K562 (cell line): ENCODE results near the gene RBM46. TPM values are rescaled to one million over a fixed set of nuclear protein-coding genes. Genes with fewer than 3 reads are reported as not detected.

ENCODE experiments used
- ATAC-seq: fragments of 200-7000 bp; cut with Tn5 transposase; 3 replicates; pipeline ENCODE4 v1.9.1; 2020; ENCODE audit warnings: moderate library complexity
- BruUV-seq: library from RNA; stranded (reverse); fragments of 400-500 nt; replicated peaks from 2 replicates; lab custom pipeline; 2021; lab: Mats Ljungman, UMichigan
- CTCF ChIA-PET: fragments of 300-600 bp; formaldehyde crosslinking; extraction: SDS; loops from one replicate; lab custom pipeline; 2021; ENCODE audit warnings: low intra/inter-chr PET ratio; lab: Yijun Ruan, JAX
- POLR2A ChIA-PET: fragments of 300-600, 350-650 bp; sonication (Branson Sonifier 250); formaldehyde crosslinking; extraction: SDS; loops from one replicate; lab custom pipeline; 2021; ENCODE audit warnings: antibody characterized with exemption, inconsistent platforms; lab: Yijun Ruan, JAX
- DNase-seq, 4 experiments: peaks; one replicate each; pipeline versions ENCODE4 v3.0.0 to v3.0.0-alpha.2; 2011 to 2018; ENCODE audit warnings: low spot score in 3 of 4, mixed read lengths in 3 of 4; ENCODE audit errors: extremely low read depth in 1 of 4
- FAIRE-seq: peaks from 2 replicates; lab custom pipeline; 2011; peaks lifted over from hg19 to GRCh38; lab: Jason Lieb, UNC
- H2AFZ ChIP-seq: 2 replicates; pipeline ENCODE4 v1.6.0; 2011; ENCODE audit warnings: low read depth, low read length, control low read depth, inconsistent platforms
- H3K27ac ChIP-seq: fragments of 200-600 bp; 3 replicates; pipeline ENCODE4 v1.8.0; 2011; ENCODE audit warnings: low read depth, mild to moderate bottlenecking, control low read depth, inconsistent platforms, low read length, moderate library complexity, mixed read lengths; ENCODE audit errors: extremely low read depth
- H3K27me3 ChIP-seq, 2 experiments: fragments of 300-600 bp in 1 of 2; 2 replicates in 1 of 2; 3 replicates in 1 of 2; pipeline versions ENCODE4 v1.6.0 to v1.8.0; 2011; ENCODE audit warnings: inconsistent platforms in 2 of 2, low read length in 2 of 2, mild to moderate bottlenecking in 1 of 2, mixed read lengths in 1 of 2, moderate library complexity in 1 of 2; ENCODE audit not compliant: control insufficient read depth in 2 of 2, insufficient read depth in 2 of 2
- H3K36me3 ChIP-seq: fragments of 300-600 bp; 3 replicates; pipeline ENCODE4 v1.8.0; 2011; ENCODE audit warnings: mild to moderate bottlenecking, low read length, inconsistent platforms; ENCODE audit not compliant: control insufficient read depth, insufficient read depth
- H3K4me1 ChIP-seq, 2 experiments: fragments of 200-600 bp in 1 of 2; replicated peaks in 1 of 2; 2 replicates in 1 of 2; 3 replicates in 1 of 2; pipeline versions ENCODE4 v1.5.1 to v1.8.0; 2011; ENCODE audit warnings: inconsistent platforms in 2 of 2, low read length in 2 of 2, mild to moderate bottlenecking in 1 of 2, mixed read lengths in 1 of 2, moderate library complexity in 1 of 2; ENCODE audit not compliant: control insufficient read depth in 2 of 2, insufficient read depth in 2 of 2
- H3K4me2 ChIP-seq: 2 replicates; pipeline ENCODE4 v1.6.1; 2011; ENCODE audit warnings: low read length, control low read depth, inconsistent platforms, mixed read lengths; ENCODE audit not compliant: insufficient read depth
- H3K4me3 ChIP-seq: fragments of 200-600 bp; sonication (generic), shearing (Covaris generic); 2 replicates; pipeline ENCODE4 v1.5.1; 2016; ENCODE audit warnings: control low read depth, inconsistent platforms
- H3K79me2 ChIP-seq: fragments of 200-600 bp; 3 replicates; pipeline ENCODE4 v1.8.0; 2011; ENCODE audit warnings: low read length, inconsistent platforms; ENCODE audit not compliant: control insufficient read depth, insufficient read depth
- H3K9ac ChIP-seq, 2 experiments: 2 replicates each; pipeline versions ENCODE4 v1.6.0 to v1.6.1; 2011; ENCODE audit warnings: low read depth in 2 of 2, low read length in 2 of 2, control low read depth in 1 of 2, inconsistent platforms in 1 of 2, mild to moderate bottlenecking in 1 of 2, mixed read lengths in 1 of 2; ENCODE audit not compliant: insufficient read depth in 1 of 2
- H3K9me1 ChIP-seq: one replicate; pipeline ENCODE4 v1.6.0; 2011; ENCODE audit warnings: inconsistent platforms, mild to moderate bottlenecking, low read length, moderate library complexity; ENCODE audit not compliant: control insufficient read depth, insufficient read depth
- H3K9me3 ChIP-seq: replicated peaks from 2 replicates; pipeline ENCODE4 v1.5.1; 2011; ENCODE audit warnings: low read depth, low read length, inconsistent platforms; ENCODE audit not compliant: control insufficient read depth, insufficient read depth
- H4K20me1 ChIP-seq: replicated peaks from 2 replicates; pipeline ENCODE4 v1.6.1; 2011; ENCODE audit warnings: low read length, inconsistent platforms, mixed read lengths; ENCODE audit not compliant: control insufficient read depth, insufficient read depth
- NCOA1 ChIP-seq: fragments of 450-650 bp; IDR thresholded peaks from 2 replicates; pipeline ENCODE4 v1.6.1; 2016; ENCODE audit warnings: low read depth
- NFYB ChIP-seq: IDR thresholded peaks from 2 replicates; pipeline ENCODE4 v1.6.1; 2011; ENCODE audit warnings: mild to moderate bottlenecking, moderate library complexity; ENCODE audit not compliant: insufficient read length; ENCODE audit errors: extremely low read depth
- RBM39 ChIP-seq: fragments of 200-400 bp; formaldehyde crosslinking; optimal IDR thresholded peaks from 2 replicates; pipeline ENCODE3; 2018; ENCODE audit warnings: low read depth, low read length
- ZFP30 ChIP-seq: fragments of 250-450 bp; sonication (Bioruptor Pico); IDR thresholded peaks from 2 replicates; pipeline ENCODE4 v1.8.0; 2022; ENCODE audit warnings: moderate library complexity, mild to moderate bottlenecking, inconsistent platforms, borderline replicate concordance
- ZNF197 ChIP-seq: fragments of 200-800 bp; sonication (Bioruptor generic); IDR thresholded peaks from 2 replicates; pipeline ENCODE4 v1.6.1; 2016; ENCODE audit warnings: low read depth, missing genetic modification characterization, missing compliant biosample characterization
- WGBS: fragments of 100-300 bp; shearing (Covaris generic); methylation state at CpG from one replicate; pipeline ENCODE4 v1.1.6; 2016; ENCODE audit warnings: low coverage, mixed read lengths; ENCODE audit not compliant: insufficient coverage; ENCODE audit errors: missing lambda C conversion rate; 5-methylcytosine and 5-hydroxymethylcytosine counted together
- in situ Hi-C: fragments of 300-500 bp; cut with MboI; formaldehyde crosslinking; loops from 4 replicates; pipeline ENCODE4 v1.15.0; 2018; ENCODE audit warnings: inconsistent platforms, mixed read lengths
- intact Hi-C: fragments of 100-400 bp; cut with micrococcal nuclease; formaldehyde crosslinking; loops from 2 replicates; pipeline ENCODE4 v1.14.2; 2022
- polyA plus RNA-seq, 8 experiments: library from polyadenylated mRNA; depleted of rRNA in 4 of 8; stranded (reverse) in 5 of 8; unstranded in 3 of 8; fragments of >200 nt; fragmentation: Nextera tagmentation in 2 of 8; fragmentation: Illumina TruSeq in 1 of 8; extraction: Ambion mirVana in 2 of 8; extraction: Trizol in 1 of 8; gene quantifications; 2 replicates each; pipeline versions ENCODE4 v1.2.1 to v1.2.3, GENCODE V29; 2011 to 2014; ENCODE audit warnings: inconsistent platforms in 1 of 8, missing spikeins in 1 of 8
- total RNA-seq, 7 experiments: library from RNA; depleted of rRNA in 6 of 7; stranded (reverse); fragments of >200 nt in 6 of 7; fragmentation: Illumina TruSeq in 2 of 7; extraction: Trizol in 2 of 7; gene quantifications; 2 replicates each; pipeline versions ENCODE4 v1.2.1 to v1.2.3, GENCODE V29; 2011 to 2021; ENCODE audit warnings: low replicate concordance in 1 of 7
- TF ChIP-seq, protein P1 (sequence below), 3 experiments: IDR thresholded peaks in 2 of 3; conservative IDR thresholded peaks in 1 of 3; 2 replicates each; pipeline ENCODE4 v1.5.1; 2011 to 2012; ENCODE audit warnings: low read length in 3 of 3, mild to moderate bottlenecking in 3 of 3, control low read depth in 2 of 3, improper control_type of control experiment in 1 of 3, inconsistent platforms in 1 of 3, low read depth in 1 of 3, mixed read lengths in 1 of 3, moderate library complexity in 1 of 3; ENCODE audit not compliant: insufficient read depth in 2 of 3
- TF ChIP-seq, protein P2 (sequence below), 2 experiments: fragments of 450-650 bp; formaldehyde crosslinking in 1 of 2; IDR thresholded peaks; 2 replicates each; pipeline versions ENCODE4 v1.4.0 to v1.6.1; 2014 to 2020; ENCODE audit warnings: mild to moderate bottlenecking in 2 of 2, borderline replicate concordance in 1 of 2, low read depth in 1 of 2
- TF ChIP-seq, protein P3 (sequence below): fragments of 450-650 bp; formaldehyde crosslinking; IDR thresholded peaks from 2 replicates; pipeline ENCODE4 v1.4.0; 2020; ENCODE audit warnings: mild to moderate bottlenecking, mixed read lengths

Gene RBM46
- total and polyA plus RNA-seq, 9 of the 15 experiments (the other 6 are each of a cell fraction or from before 2014, with no cell fraction given) = 0.04 TPM; not detected in 8

DNA sequence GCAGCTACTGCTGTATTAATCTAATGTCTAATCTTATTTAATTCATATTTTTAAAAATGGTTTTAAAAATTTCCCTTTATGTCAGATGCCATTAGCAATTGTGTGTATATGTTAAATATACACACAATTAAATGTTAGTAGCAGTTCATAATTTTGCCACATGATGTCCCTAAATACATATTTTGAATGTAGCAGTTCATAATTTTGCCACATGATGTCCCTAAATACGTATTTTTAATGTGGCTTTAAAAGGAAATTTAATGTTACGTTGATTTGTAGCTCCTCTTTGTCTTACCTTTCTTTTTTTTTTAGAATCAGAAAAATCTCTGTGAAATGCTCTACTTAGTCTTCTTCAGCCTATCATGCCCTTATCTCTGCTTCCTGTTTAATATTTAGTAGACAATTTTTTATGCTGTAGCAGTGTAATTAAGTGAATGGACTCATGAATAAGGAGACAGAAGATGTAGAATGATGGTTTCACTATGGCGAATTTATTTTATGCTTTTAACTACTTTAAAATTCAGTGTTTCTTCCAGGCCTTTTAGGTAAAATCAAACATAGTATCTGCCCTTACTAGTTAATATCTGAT, 26.1 kb downstream of the RBM46 start:
- Histone ChIP-seq H3K4me1 (no peaks in the 10 kb centered on the region), H3K9ac (no peak overlapping the region), H4K20me1 (no peaks in the 10 kb centered on the region), H3K27me3 (no peaks in the 10 kb centered on the region), H3K9me3 (no peaks in the 10 kb centered on the region), H3K27ac (no peak overlapping the region), H3K9me1 (no peaks in the 10 kb centered on the region), H3K79me2 (no peaks in the 10 kb centered on the region), H3K36me3 (no peaks in the 10 kb centered on the region), H2AFZ (no peak overlapping the region), H3K4me2 (no peak overlapping the region), H3K4me3 (no peak overlapping the region)
- peak; percentile 8 to 20 (median 16) for DNase-seq
- intact Hi-C loops (loop anchor here (1.0 to 5.0 kb wide), 5 partner anchors 121 to 1145 kb away; partner anchors contain the start of gene CTSO), in situ Hi-C loops (loop anchor here (25.0 kb wide), 1 partner anchor 555 kb away; no protein-coding TSS in a partner anchor)
- CTCF ChIA-PET = interaction anchor here (0.6 to 2.2 kb wide), 6 partner anchors 90 to 564 kb away, joined by 3 to 24 read pairs (median 4); no protein-coding TSS in a partner anchor
- FAIRE-seq = peak; percentile 82
- no TSS peak for BruUV-seq
- ATAC-seq = peak; percentile 70; the same call in 2 of the 3 replicates
- POLR2A ChIA-PET = no interaction called here
- 1% methylated on average over 3 of the region's 3 CpGs for WGBS
- TF ChIP-seq NCOA1 = no peak
- no peak for TF ChIP-seq NFYB
- TF ChIP-seq, protein P1, sequence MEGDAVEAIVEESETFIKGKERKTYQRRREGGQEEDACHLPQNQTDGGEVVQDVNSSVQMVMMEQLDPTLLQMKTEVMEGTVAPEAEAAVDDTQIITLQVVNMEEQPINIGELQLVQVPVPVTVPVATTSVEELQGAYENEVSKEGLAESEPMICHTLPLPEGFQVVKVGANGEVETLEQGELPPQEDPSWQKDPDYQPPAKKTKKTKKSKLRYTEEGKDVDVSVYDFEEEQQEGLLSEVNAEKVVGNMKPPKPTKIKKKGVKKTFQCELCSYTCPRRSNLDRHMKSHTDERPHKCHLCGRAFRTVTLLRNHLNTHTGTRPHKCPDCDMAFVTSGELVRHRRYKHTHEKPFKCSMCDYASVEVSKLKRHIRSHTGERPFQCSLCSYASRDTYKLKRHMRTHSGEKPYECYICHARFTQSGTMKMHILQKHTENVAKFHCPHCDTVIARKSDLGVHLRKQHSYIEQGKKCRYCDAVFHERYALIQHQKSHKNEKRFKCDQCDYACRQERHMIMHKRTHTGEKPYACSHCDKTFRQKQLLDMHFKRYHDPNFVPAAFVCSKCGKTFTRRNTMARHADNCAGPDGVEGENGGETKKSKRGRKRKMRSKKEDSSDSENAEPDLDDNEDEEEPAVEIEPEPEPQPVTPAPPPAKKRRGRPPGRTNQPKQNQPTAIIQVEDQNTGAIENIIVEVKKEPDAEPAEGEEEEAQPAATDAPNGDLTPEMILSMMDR (IDR thresholded peaks at IDR 0.05 in 2 of 3, conservative IDR thresholded peaks at IDR 0.05 in 1 of 3; ENCODE audit: insufficient read depth in 2 of 3, low read depth in 1 of 3, low read length in 3 of 3) = peak; percentile 50 to 99 (median 98); a peak in 5 of 6 replicates
- no peak for TF ChIP-seq ZNF197 (CRISPR knock-in tag)
- no peak for TF ChIP-seq ZFP30 (CRISPR knock-in tag)
- TF ChIP-seq, protein P2, sequence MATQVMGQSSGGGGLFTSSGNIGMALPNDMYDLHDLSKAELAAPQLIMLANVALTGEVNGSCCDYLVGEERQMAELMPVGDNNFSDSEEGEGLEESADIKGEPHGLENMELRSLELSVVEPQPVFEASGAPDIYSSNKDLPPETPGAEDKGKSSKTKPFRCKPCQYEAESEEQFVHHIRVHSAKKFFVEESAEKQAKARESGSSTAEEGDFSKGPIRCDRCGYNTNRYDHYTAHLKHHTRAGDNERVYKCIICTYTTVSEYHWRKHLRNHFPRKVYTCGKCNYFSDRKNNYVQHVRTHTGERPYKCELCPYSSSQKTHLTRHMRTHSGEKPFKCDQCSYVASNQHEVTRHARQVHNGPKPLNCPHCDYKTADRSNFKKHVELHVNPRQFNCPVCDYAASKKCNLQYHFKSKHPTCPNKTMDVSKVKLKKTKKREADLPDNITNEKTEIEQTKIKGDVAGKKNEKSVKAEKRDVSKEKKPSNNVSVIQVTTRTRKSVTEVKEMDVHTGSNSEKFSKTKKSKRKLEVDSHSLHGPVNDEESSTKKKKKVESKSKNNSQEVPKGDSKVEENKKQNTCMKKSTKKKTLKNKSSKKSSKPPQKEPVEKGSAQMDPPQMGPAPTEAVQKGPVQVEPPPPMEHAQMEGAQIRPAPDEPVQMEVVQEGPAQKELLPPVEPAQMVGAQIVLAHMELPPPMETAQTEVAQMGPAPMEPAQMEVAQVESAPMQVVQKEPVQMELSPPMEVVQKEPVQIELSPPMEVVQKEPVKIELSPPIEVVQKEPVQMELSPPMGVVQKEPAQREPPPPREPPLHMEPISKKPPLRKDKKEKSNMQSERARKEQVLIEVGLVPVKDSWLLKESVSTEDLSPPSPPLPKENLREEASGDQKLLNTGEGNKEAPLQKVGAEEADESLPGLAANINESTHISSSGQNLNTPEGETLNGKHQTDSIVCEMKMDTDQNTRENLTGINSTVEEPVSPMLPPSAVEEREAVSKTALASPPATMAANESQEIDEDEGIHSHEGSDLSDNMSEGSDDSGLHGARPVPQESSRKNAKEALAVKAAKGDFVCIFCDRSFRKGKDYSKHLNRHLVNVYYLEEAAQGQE (IDR thresholded peaks at IDR 0.05; ENCODE audit: borderline replicate concordance) = peak; percentile 71; the same call in 1 of the 2 replicates
- TF ChIP-seq, protein P2 (CRISPR knock-in tag; IDR thresholded peaks at IDR 0.05; ENCODE audit: low read depth) = no peak
- TF ChIP-seq RBM39 = no peak
- TF ChIP-seq, protein P3, sequence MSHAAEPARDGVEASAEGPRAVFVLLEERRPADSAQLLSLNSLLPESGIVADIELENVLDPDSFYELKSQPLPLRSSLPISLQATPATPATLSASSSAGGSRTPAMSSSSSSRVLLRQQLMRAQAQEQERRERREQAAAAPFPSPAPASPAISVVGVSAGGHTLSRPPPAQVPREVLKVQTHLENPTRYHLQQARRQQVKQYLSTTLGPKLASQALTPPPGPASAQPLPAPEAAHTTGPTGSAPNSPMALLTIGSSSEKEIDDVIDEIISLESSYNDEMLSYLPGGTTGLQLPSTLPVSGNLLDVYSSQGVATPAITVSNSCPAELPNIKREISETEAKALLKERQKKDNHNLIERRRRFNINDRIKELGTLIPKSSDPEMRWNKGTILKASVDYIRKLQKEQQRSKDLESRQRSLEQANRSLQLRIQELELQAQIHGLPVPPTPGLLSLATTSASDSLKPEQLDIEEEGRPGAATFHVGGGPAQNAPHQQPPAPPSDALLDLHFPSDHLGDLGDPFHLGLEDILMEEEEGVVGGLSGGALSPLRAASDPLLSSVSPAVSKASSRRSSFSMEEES (CRISPR knock-in tag) = no peak
